Astrocyte (in vitro differentiated cells and primary cell): ENCODE data around the gene TMEM222. TPM values are rescaled to one million over a fixed set of nuclear protein-coding genes. Genes with fewer than 3 reads are reported as not detected.

Experiments used
- DNase-seq: peaks from one replicate; pipeline ENCODE4 v3.0.0-alpha.2; 2010; ENCODE audit warnings: low read depth
- FAIRE-seq: peaks from 2 replicates; lab custom pipeline; 2011; peaks lifted over from hg19 to GRCh38; lab: Jason Lieb, UNC
- H2AFZ ChIP-seq: 2 replicates; pipeline ENCODE4 v1.6.0; 2012; ENCODE audit warnings: low read depth, low read length, inconsistent platforms
- H3K27ac ChIP-seq: 2 replicates; pipeline ENCODE4 v1.5.1; 2011; ENCODE audit warnings: low read depth, low read length, inconsistent platforms
- H3K27me3 ChIP-seq: 2 replicates; pipeline ENCODE4 v1.6.0; 2011; ENCODE audit warnings: low read length, inconsistent platforms; ENCODE audit not compliant: insufficient read depth
- H3K36me3 ChIP-seq: 2 replicates; pipeline ENCODE4 v1.5.1; 2011; ENCODE audit warnings: low read length, inconsistent platforms; ENCODE audit not compliant: insufficient read depth
- H3K4me1 ChIP-seq: 2 replicates; pipeline ENCODE4 v1.5.1; 2011; ENCODE audit warnings: low read length, inconsistent platforms; ENCODE audit not compliant: insufficient read depth
- H3K4me2 ChIP-seq: 2 replicates; pipeline ENCODE4 v1.6.0; 2012; ENCODE audit warnings: low read length, inconsistent platforms
- H3K4me3 ChIP-seq: 2 replicates; pipeline ENCODE4 v1.5.1; 2011; ENCODE audit warnings: low read depth, mild to moderate bottlenecking, low read length, inconsistent platforms; ENCODE audit not compliant: insufficient read depth
- H3K79me2 ChIP-seq: 2 replicates; pipeline ENCODE4 v1.6.0; 2012; ENCODE audit warnings: mild to moderate bottlenecking, low read length, inconsistent platforms; ENCODE audit not compliant: insufficient read depth
- H3K9ac ChIP-seq: 2 replicates; pipeline ENCODE4 v1.6.0; 2012; ENCODE audit warnings: mild to moderate bottlenecking, low read length, inconsistent platforms
- H3K9me3 ChIP-seq: 2 replicates; pipeline ENCODE4 v1.5.1; 2012; ENCODE audit warnings: low read depth, mild to moderate bottlenecking, low read length, inconsistent platforms; ENCODE audit not compliant: insufficient read depth
- H4K20me1 ChIP-seq: 2 replicates; pipeline ENCODE4 v1.6.0; 2012; ENCODE audit warnings: low read length, inconsistent platforms; ENCODE audit not compliant: insufficient read depth
- H3K27ac Mint-ChIP-seq: one replicate; pipeline ENCODE4 v1.8.0; 2021; ENCODE audit warnings: mild to moderate bottlenecking, mixed read lengths; ENCODE audit not compliant: unreplicated experiment
- H3K27me3 Mint-ChIP-seq: one replicate; pipeline ENCODE4 v1.8.0; 2021; ENCODE audit warnings: low read depth, mixed read lengths; ENCODE audit not compliant: unreplicated experiment
- H3K36me3 Mint-ChIP-seq: one replicate; pipeline ENCODE4 v1.8.0; 2021; ENCODE audit warnings: low read depth, mixed read lengths; ENCODE audit not compliant: unreplicated experiment
- H3K4me1 Mint-ChIP-seq: one replicate; pipeline ENCODE4 v1.8.0; 2021; ENCODE audit warnings: low read depth, mixed read lengths; ENCODE audit not compliant: unreplicated experiment
- H3K4me3 Mint-ChIP-seq: one replicate; pipeline ENCODE4 v1.8.0; 2021; ENCODE audit warnings: mild to moderate bottlenecking, moderate library complexity, mixed read lengths; ENCODE audit not compliant: unreplicated experiment
- H3K9me3 Mint-ChIP-seq: one replicate; pipeline ENCODE4 v1.8.0; 2021; ENCODE audit warnings: mild to moderate bottlenecking, mixed read lengths; ENCODE audit not compliant: unreplicated experiment
- EZH2 ChIP-seq: IDR thresholded peaks from 2 replicates; pipeline ENCODE4 v1.6.1; 2012; ENCODE audit warnings: mild to moderate bottlenecking, low read length, inconsistent platforms; ENCODE audit not compliant: insufficient read depth
- total RNA-seq: library from RNA; stranded (reverse); gene quantifications from 2 replicates; pipeline ENCODE4 v1.2.1, GENCODE V29; 2021
- TF ChIP-seq, protein P1 (sequence below): IDR thresholded peaks from 2 replicates; pipeline ENCODE4 v1.5.1; 2011; ENCODE audit warnings: low read depth, mild to moderate bottlenecking, inconsistent platforms, low read length, moderate library complexity; ENCODE audit not compliant: insufficient read depth

Gene TMEM222
- total RNA-seq, 1 donor from 2014 or later, result 46.0 TPM

DNA sequence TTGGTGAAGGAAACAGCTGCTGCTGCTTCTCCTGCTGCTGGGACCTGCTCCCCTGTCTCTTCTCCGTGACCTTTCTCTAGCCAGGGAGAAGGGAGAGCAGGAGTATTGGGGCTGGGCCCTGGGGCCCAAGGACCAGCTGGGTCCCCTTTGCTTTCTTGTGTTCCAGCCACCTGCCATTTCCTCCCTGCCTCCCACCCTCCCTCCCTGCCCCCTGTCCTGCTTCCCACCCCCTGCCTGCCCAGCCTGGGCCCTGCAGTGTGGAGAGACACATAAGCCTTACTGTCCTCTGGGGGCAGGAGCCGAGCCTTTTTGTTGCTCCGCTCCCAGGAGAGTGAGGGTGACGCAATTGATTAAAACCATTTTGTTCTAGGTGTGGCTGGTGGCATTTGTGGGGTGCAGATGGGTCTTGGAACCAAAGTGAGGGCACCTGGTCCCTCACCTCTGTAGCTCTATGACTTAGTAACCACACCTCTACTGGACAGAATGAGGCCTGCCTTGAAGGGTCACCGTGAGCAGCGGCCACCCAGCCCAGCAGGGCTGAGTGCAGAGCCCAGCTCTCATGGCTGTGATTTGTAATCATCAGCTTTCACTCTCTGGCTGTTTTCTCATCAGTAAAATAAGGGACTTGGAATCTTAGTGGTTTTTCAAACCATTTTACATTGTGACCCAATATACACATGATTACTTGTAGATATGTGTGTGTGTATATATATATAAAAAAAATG lies 13.9 kb upstream of the TMEM222 start:
- H3K4me2 ChIP-seq, result no peak overlapping the region
- Mint-ChIP-seq H3K4me1 (peaks cover 3% of the 10 kb centered on the region), H3K4me3 (no peak overlapping the region), H3K36me3 (no peaks in the 10 kb centered on the region), H3K27me3 (no peaks in the 10 kb centered on the region), H3K9me3 (no peaks in the 10 kb centered on the region), H3K27ac (no peak overlapping the region)
- H3K36me3 ChIP-seq, result no peaks in the 10 kb centered on the region
- TF ChIP-seq EZH2, result no peak
- TF ChIP-seq, protein P1, sequence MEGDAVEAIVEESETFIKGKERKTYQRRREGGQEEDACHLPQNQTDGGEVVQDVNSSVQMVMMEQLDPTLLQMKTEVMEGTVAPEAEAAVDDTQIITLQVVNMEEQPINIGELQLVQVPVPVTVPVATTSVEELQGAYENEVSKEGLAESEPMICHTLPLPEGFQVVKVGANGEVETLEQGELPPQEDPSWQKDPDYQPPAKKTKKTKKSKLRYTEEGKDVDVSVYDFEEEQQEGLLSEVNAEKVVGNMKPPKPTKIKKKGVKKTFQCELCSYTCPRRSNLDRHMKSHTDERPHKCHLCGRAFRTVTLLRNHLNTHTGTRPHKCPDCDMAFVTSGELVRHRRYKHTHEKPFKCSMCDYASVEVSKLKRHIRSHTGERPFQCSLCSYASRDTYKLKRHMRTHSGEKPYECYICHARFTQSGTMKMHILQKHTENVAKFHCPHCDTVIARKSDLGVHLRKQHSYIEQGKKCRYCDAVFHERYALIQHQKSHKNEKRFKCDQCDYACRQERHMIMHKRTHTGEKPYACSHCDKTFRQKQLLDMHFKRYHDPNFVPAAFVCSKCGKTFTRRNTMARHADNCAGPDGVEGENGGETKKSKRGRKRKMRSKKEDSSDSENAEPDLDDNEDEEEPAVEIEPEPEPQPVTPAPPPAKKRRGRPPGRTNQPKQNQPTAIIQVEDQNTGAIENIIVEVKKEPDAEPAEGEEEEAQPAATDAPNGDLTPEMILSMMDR, result no peak
- H3K9ac ChIP-seq, result no peak overlapping the region
- H3K27ac ChIP-seq, result no peak overlapping the region
- H4K20me1 ChIP-seq, result no peaks in the 10 kb centered on the region
- no peak for DNase-seq
- no peak overlapping the region for H2AFZ ChIP-seq
- H3K9me3 ChIP-seq, result no peaks in the 10 kb centered on the region
- no peak overlapping the region for H3K4me3 ChIP-seq
- no peaks in the 10 kb centered on the region for H3K27me3 ChIP-seq
- no peaks in the 10 kb centered on the region for H3K79me2 ChIP-seq
- no peaks in the 10 kb centered on the region for H3K4me1 ChIP-seq
- FAIRE-seq, result no peak

DNA sequence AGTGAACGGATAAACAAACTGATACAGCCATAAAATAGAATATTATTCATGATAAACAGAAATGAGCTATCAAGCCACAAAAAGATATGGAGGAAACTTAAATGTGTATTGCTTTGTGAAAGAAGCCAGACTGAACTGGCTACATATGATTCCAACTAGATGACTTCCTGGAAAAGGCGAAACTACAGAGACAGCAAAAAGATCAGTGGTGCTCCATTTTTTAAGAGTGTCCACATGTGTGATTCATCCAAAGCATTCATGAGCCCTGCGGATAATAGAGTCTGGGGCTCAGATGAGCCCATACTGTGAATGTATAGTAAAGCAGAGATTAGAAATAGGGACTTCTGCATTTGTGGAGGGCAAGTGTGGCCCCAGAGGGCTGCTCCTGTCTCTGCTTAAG lies 7.8 kb upstream of the TMEM222 start:
- H3K27ac Mint-ChIP-seq, result no peak overlapping the region
- no peaks in the 10 kb centered on the region for H3K79me2 ChIP-seq
- no peak for FAIRE-seq

More for the DNA sequence above, 7.8 kb upstream of the TMEM222 start:
- no peaks in the 10 kb centered on the region for H3K36me3 ChIP-seq
- no peak for TF ChIP-seq EZH2
- TF ChIP-seq, protein P1, result no peak
- H2AFZ ChIP-seq, result no peak overlapping the region
- H4K20me1 ChIP-seq, result no peaks in the 10 kb centered on the region
- H3K4me1 ChIP-seq, result no peaks in the 10 kb centered on the region
- no peak overlapping the region for H3K4me3 ChIP-seq
- no peak overlapping the region for H3K4me2 ChIP-seq
- H3K9ac ChIP-seq, result no peak overlapping the region
- no peak overlapping the region for H3K27ac ChIP-seq
- Mint-ChIP-seq H3K36me3 (no peaks in the 10 kb centered on the region), H3K9me3 (no peaks in the 10 kb centered on the region), H3K27me3 (peaks cover 9% of the 10 kb centered on the region), H3K4me1 (no peaks in the 10 kb centered on the region), H3K4me3 (no peak overlapping the region)
- no peaks in the 10 kb centered on the region for H3K9me3 ChIP-seq
- DNase-seq, result no peak
- H3K27me3 ChIP-seq, result peaks cover 5% of the 10 kb centered on the region
